Uterus (tissue), 2 donors: ENCODE measurements around the gene MISP.

Experiments
- CTCF ChIP-seq, 4 experiments: fragments of 200-600 bp in 2 of 4; fragments of 450-650 bp in 2 of 4; sonication (generic) in 2 of 4; IDR thresholded peaks; one replicate each; pipeline ENCODE4 v1.5.1; 2016 to 2019; ENCODE audit warnings: antibody characterized with exemption in 4 of 4, mild to moderate bottlenecking in 2 of 4, moderate library complexity in 1 of 4
- POLR2A ChIP-seq, 2 donors: fragments of 450-650 bp; IDR thresholded peaks; one replicate each; pipeline ENCODE4 v1.6.1; 2016; ENCODE audit warnings: antibody characterized with exemption in 2 of 2, mild to moderate bottlenecking in 1 of 2, moderate library complexity in 1 of 2

DNA sequence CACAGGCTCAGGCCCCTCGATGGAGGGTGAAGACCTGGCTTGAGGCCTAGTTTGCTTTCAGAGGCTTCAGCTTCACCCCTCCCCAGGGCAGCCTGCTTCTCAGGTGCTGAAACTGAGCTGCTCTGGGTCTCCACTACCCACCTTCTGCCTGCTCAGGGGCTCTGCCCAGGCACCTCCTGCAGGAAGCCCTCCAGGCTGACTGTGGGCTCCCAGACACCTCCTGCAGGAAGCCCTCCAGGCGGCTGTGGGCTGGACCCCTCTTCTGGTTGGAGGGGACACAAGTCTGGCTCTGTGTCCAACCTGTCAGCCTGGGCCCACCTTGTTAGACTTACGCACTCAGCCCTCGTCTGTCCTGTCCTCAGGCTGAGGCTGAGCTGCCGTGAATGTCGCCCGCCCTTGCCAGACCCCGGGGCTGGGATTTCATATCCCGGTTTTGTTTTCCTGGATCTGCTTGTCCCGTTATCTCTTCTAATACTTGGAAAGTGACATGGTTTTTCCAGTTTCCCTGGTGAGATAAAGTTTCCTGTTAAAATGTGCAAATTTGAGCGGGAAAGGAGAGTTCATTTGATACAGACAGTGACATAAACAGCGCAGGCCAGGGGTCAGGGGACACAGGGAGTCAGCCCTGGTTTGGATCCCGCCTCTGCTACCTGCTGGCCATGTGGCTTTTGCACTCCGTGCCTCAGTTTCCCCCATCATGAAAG, 20.8 kb upstream of the MISP start:
- TF ChIP-seq CTCF (IDR thresholded peaks at IDR 0.05): no peak
- no peak for TF ChIP-seq POLR2A (IDR thresholded peaks at IDR 0.05)
